ENCODE measurements around the gene AUTS2. TPM values are rescaled to one million over a fixed set of nuclear protein-coding genes. Genes with fewer than 3 reads are reported as not detected.

The AUTS2 gene
- total RNA-seq, 6 experiments from 2014 or later = 10.4 to 32.0 (median 19.3) TPM

DNA sequence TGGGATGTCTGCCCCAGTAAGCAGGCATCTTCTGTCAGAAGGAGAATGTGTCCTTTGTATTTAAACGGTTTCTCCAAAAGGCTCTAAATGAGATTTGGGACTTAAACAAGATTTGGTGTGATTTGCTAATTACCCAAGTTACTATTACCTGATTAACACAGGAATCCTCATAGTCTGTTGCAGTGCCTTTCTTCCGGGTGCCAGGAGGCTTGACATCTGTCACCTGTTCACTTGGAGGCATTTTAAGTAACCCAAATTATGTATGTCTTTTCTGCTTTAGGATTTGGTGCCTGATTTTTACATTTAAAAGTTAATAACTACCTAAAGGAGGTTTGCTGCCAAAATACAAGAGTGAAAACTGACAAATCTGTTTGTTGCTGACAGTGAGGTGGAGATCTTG, 945.7 kb downstream of the AUTS2 start:
- Histone ChIP-seq H3K27me3 (no peaks in the 10 kb centered on the region), H3K4me3 (no peak overlapping the region), H3K27ac (no peak overlapping the region), H3K4me1 (peaks cover 0 to 6% (median 0%) of the 10 kb centered on the region in 4 donors), H3K36me3 (no peaks in the 10 kb centered on the region), H3K9me3 (no peaks in the 10 kb centered on the region)
- WGBS (ENCODE audit: insufficient coverage, low coverage, low lambda C conversion rate, missing lambda C conversion rate) = 100% methylated on average over 2 of the region's 2 CpGs
- ATAC-seq (no peak), DNase-seq (no peak)
- intact Hi-C loops (cut with DNase I) = no loop called here
- TF ChIP-seq POLR2A (IDR thresholded peaks at IDR 0.05) (no peak), CTCF (IDR thresholded peaks at IDR 0.05) (no peak)

DNA sequence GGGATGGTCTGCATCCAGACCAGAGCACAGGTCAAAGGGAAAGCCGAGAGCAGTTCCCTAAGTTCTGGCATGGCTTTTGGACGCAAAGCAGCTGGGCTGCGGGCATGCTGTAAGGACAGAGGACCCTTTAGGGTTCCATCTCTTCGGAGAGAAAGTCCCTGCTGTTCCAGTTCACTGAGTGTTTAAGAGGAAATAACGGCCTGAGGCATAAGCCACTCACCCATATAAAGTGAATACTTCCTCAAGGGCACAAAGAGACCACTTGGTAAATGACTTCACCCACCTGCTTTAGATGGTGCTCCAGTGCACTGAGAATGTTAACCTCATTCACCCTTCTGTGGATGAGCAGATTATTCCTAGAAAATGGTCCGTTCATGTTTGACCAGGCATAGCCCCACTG, 946.9 kb downstream of the AUTS2 start:
- Histone ChIP-seq H3K27me3 (no peaks in the 10 kb centered on the region), H3K27ac (no peak overlapping the region), H3K4me3 (no peak overlapping the region), H3K9me3 (no peaks in the 10 kb centered on the region), H3K4me1 (peaks cover 0 to 6% (median 0%) of the 10 kb centered on the region in 4 donors), H3K36me3 (no peaks in the 10 kb centered on the region)
- ATAC-seq (no peak), DNase-seq (no peak)
- intact Hi-C loops (cut with DNase I) = no loop called here
- no peak for TF ChIP-seq CTCF (IDR thresholded peaks at IDR 0.05)
- TF ChIP-seq POLR2A (IDR thresholded peaks at IDR 0.05) = no peak
- WGBS (ENCODE audit: insufficient coverage, low coverage, low lambda C conversion rate, missing lambda C conversion rate) = 100% methylated on average over 2 of the region's 6 CpGs

DNA sequence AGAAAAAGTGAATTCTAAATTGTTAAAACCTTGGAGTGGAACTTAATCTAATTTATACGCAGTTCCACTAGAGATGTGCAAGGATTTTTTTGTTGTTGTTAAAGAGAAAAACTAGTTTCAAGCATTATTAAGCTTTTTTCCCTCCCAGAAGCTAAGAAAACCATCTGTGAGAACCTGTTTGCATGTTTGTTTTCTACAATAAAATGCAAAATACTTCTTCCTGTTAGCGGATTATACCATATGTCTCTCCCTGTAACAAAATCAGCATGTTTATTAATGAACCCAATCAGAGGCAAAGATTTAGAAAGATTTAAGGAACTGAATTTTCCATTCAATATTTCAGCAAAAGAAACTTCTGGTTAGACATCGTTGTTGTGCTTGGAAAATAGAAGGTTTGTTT, 953.9 kb downstream of the AUTS2 start:
- TF ChIP-seq CTCF (IDR thresholded peaks at IDR 0.05) (no peak), POLR2A (IDR thresholded peaks at IDR 0.05) (no peak)
- no peaks in the 10 kb centered on the region for H3K27me3 ChIP-seq
- intact Hi-C loops (cut with DNase I) = no loop called here
- ATAC-seq (no peak), DNase-seq (no peak)
- no peak overlapping the region for H3K27ac ChIP-seq
- WGBS (ENCODE audit: insufficient coverage, low coverage, low lambda C conversion rate, missing lambda C conversion rate) = 93% methylated on average over 3 of the region's 3 CpGs
- H3K4me1 ChIP-seq = no peaks in the 10 kb centered on the region
- no peak overlapping the region for H3K4me3 ChIP-seq
- H3K36me3 ChIP-seq = no peaks in the 10 kb centered on the region
- H3K9me3 ChIP-seq = no peaks in the 10 kb centered on the region

DNA sequence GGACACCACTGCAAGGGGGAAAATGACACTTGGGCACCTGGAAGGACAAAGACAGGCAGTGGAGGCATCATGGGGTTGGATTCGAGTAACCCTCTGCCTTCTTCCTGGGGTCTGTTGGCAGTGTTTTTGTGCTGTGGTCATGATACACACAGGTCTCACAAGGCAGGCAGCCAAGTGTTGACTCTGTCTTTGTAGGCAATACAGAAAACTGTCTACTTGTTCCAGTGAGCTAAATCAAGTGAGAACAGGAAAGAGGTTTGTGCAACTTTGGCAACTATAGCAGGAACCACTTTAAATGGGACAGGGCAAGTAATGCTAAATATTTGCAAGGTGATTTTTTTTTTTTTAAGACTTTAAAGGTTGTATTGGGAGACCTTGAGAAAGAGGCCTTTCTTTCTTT, 955.1 kb downstream of the AUTS2 start:
- DNase-seq (peak in 2 of 3 donors; percentile 62 to 68), ATAC-seq (peak; percentile 68 to 95 (median 80))
- no peak for TF ChIP-seq CTCF (IDR thresholded peaks at IDR 0.05)
- no peak for TF ChIP-seq POLR2A (IDR thresholded peaks at IDR 0.05)
- no peak overlapping the region for H3K4me3 ChIP-seq
- H3K27ac ChIP-seq = no peak overlapping the region
- H3K36me3 ChIP-seq = no peaks in the 10 kb centered on the region
- no peaks in the 10 kb centered on the region for H3K9me3 ChIP-seq
- H3K27me3 ChIP-seq = no peaks in the 10 kb centered on the region
- no peaks in the 10 kb centered on the region for H3K4me1 ChIP-seq
- 43% methylated on average over 1 of the region's 1 CpG for WGBS (ENCODE audit: insufficient coverage, low coverage, low lambda C conversion rate, missing lambda C conversion rate)
- intact Hi-C loops (cut with DNase I) = no loop called here

DNA sequence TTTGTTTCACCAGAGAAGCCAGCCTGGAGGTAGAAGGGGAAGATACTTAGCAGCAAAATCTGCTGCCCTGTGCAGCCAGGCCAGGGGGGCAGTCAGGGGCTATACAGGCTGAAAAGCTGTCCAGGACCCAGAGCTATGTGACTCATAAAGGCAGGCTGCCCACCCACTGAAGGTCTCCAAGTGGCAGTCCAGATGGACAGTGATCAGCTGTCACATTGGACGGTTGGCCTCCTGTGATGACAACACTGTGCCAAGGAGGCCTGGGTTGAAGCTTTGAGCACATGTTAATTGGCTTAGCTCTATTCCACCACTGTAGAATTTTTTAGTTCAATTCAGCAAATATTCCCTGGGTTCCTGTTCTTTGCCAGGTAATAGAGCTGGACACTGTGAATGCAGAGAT, 956.4 kb downstream of the AUTS2 start:
- TF ChIP-seq CTCF (IDR thresholded peaks at IDR 0.05) (no peak), POLR2A (IDR thresholded peaks at IDR 0.05) (no peak)
- DNase-seq (no peak), ATAC-seq (no peak)
- H3K36me3 ChIP-seq = no peaks in the 10 kb centered on the region
- no peaks in the 10 kb centered on the region for H3K4me1 ChIP-seq
- WGBS (ENCODE audit: insufficient coverage, low coverage, low lambda C conversion rate, missing lambda C conversion rate) = no CpG with 5 or more reads among the region's 1 CpG
- no peaks in the 10 kb centered on the region for H3K9me3 ChIP-seq
- no peak overlapping the region for H3K27ac ChIP-seq
- no peaks in the 10 kb centered on the region for H3K27me3 ChIP-seq
- H3K4me3 ChIP-seq = no peak overlapping the region
- intact Hi-C loops (cut with DNase I) = no loop called here
